LoVo (cell line): ENCODE results near the gene SLC39A10.

Source experiments
- DNase-seq: peaks from one replicate; pipeline ENCODE4 v3.0.0-alpha.2; 2016; ENCODE audit warnings: low spot score

The SLC39A10 gene

DNA sequence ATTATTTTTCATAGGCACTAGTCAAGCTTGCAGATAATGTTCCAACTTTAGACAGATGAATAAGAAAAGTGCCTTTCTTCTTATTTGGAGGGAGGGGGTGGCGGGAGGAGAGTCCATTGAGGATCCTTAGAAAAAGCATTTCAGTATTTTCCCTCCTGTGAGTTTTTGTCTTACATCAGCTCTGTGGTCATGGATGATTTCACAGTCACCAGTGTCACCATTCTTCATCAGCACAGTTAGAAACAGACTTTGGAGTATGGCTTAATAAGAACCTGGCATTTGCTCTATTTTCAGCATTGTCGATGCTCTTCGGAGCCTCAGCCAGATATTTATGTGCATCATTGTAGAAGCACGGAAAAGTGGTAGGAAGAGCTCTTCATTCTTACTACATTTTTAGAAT is 70.1 kb downstream of the SLC39A10 start:
- no peak for DNase-seq

DNA sequence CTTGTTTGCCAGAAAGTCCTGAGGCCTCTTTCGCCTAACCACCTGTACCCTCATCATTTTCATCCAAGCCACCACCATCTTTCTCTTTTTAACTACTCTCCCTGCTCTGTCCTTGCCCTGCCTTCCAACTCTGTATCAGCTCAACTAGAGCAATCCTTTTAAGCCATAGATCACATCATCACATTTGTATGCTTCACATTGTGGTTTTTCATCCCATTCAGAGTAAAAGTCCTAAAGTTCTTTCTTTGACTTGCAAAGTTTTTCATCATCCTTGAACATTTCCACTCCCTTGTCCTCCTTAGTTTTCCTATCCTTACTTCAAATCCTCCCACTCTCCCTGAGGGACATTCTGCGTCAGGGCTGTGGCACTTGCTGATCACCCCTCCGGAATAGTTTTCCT is 73.9 kb downstream of the SLC39A10 start:
- no peak for DNase-seq

DNA sequence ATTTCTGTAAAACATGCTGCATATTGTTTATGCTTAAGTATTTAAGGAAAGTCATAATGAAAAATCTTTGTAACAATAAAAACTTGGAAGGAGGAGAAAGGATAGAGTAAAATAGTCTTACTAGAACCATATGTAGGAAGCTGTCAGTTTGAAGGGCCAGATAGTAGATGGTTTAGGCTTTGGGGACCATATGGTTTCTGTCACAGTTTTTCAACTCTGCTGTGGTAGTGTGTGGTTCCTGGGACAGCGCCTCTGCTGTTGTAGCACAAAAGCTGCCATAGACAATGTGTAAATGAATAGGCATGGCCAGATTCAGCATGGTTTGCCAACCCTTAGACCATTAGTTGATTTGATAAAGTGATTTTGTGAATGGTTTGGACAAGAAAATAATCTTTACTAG is 75.5 kb downstream of the SLC39A10 start:
- no peak for DNase-seq

DNA sequence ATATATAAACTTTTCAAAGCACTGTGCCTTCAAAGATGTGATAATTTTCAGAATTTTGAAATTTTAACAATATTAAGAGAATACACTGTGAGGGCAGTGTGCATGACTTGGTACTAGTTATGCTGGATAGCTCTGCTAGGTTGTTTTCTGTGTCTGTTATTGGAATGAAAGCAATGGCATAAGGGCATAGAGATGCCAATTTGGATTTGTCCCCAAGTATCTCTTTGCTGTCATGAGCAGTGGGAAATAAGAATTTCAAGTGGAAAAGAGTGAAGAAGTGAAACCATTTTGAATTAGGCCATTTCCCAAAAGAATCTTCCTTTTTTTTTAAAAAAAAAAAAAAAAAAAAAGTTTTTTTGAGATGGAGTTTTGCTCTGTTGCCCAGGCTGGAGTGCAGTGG is 76.8 kb downstream of the SLC39A10 start:
- no peak for DNase-seq

DNA sequence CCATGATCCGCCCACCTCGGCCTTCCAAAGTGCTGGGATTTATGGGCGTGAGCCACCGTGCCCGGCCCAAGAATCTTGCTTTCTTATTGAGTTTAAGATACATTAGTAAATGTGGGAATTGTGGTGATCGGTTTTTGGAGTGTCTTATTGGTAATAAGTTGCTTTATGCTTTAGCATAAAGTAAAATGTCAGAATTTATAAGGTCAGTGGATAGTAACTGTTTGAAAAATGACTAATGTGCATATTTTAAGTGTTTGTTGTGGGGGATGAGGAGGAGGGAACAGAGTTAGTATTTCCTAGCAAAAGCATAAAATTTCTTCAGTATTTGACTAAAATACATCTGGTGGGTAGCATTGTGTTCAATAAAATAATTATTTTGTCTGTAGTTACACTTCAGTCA is 77.4 kb downstream of the SLC39A10 start:
- no peak for DNase-seq

DNA sequence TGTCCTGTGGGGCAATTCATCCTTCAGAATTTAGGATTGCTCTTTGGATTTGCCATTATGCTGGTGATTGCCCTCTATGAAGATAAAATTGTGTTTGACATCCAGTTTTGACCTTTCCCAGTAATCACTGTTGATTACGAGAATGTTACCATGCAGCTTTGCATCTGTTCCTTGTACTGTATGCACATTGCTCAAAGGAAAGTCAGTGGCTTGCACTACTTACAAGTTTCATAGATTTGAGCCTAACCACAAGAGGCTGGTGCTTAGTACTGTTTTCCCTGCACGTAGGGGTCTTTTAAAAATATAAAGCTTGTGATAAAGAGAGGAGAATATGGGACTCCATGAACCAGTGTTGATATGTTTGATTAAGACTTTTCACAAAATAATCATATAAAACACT is 77.9 kb downstream of the SLC39A10 start:
- no peak for DNase-seq

DNA sequence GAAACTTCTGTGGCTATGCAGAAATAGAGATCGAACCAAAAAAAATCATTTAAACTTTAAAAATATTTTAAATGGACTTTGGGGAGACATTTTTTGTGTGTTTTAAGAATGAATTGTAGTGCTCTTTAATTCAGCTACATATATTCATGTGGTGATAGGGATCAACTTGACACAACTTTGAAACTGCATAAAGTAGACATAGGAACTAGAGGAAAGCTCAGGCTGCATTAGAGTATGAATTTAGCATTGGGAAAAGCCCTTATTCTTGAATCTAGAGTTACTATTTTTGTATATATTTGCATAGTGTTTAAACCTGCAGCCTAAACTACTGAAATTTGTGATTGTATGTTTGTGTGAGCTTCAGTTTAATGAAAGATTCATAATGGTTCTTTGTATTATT is 78.3 kb downstream of the SLC39A10 start:
- DNase-seq: no peak

DNA sequence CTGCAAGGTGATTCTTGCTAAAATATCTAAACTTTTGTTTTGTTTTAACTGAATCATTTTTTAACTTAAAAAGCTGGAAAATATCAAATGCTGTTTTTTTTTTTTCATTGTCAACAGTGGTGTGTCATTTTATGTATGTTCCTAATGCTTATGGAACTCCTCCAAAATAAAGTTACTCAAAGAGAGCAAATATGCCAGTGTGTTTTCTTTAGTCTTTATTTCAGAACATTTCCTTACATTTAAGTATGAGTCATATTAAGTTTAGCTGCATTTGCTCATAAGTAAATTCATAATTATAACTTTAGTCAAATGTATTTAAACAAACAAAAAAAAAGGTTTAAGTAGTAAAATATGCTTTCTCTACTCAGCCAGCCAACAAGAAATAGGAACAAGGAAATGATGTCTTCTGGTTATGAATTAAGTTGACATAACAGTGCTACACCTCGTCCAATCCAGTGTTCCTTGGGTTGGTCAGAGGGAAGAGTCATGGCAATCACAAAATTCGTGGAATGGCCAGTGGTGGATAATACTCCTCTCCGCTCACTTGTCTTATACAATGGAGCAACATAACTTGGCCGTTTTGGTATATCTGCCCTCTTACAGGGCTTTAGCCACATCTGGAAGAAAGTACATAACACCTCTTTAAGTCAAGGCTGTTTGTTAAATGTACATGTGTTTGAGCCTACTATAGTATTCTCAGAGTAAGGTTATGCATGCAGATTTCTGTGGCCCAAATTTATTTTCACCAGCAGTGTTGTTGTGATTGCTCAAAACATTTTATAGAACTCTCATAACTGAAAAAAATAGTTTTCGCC is 80.7 kb downstream of the SLC39A10 start:
- DNase-seq: no peak

DNA sequence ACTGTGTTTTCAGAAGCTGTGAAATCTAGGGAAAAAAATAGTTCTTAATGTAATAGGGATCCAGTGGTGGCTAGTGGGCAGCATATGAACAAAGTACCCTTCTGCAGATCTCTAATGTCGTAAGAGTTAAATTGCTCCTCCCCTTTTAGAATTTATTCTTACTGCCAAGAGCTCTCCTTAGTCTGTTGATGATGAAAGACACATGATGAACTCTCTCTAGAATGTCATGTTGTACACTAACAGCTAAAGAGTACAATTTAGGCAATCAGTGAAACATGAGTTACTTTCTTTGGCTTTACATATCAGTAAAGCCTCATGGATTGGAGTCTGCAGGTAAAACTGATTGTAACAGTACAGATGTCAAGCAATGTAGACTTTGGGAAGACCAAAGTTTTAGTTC is 84.2 kb downstream of the SLC39A10 start:
- no peak for DNase-seq

DNA sequence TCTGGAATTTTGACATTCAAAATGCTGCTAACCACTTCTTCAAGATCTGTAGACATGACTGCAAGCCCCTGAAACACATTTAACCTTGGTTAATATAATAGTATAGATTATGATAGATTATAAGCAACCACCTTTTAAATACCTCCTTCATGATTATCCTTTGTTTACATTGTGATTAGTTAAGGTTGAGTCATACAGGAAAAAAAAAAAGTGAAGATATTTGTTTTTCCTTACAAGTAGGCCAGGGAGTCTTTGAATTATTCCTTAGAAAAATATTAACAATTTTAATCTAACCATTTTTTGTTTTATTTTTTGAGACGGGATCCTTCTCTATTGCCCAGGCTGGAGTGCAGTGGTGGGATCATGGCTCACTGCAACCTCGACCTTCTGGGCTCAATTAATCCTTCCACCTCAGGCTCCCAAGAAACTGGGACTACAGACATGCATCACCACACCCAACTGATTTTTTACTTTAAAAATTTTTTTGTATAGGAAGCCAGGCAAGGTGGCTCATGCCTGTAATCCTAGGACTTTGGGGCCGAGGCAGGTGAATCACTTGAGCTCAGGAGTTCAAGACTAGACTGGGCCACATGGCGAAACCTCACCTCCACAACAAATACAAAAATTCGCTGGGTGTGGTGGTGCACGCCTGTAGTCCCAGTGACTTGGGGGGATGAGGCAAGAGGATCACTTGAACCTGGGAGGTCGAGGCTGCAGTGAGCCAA is 99.4 kb downstream of the SLC39A10 start:
- peak; percentile 42 for DNase-seq

DNA sequence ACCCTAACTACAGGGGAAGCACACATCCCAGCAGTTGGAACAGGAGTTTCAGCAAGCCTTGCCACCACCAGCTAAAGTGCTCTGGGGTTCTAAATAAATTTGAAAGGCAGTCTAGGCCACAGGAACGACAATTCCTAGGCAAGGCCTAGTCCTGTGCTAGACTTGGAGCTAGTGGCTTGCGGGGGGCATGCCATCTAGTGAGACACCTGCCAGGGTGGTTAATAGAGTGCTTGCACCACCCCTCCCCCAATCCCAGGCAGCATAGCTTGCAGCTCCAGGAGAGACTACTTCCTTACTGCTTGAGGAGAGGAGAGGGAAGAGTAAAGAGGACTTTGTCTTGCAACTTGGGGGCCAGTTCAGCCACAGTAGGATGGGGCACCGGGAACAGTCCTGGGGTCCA is 101.8 kb downstream of the SLC39A10 start:
- DNase-seq: no peak

DNA sequence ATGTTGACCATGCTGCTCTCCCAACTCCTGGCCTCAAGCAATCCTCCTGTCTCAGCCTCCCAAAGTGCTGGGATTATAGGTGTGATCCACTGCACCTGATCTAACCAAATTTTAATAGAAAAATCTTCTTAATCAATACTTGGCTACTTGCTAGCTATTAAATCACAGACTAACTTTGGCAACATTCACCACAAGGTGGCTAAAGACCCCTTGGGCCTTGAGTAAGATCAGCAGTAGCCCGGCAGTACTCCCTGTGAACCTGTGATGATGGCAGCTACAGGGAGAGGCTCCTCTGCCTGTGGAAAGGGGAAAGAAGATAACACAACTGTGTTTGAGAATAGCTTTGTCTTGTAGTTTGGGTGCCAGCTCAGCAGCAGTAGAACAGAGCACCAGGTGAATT is 102.9 kb downstream of the SLC39A10 start:
- no peak for DNase-seq

DNA sequence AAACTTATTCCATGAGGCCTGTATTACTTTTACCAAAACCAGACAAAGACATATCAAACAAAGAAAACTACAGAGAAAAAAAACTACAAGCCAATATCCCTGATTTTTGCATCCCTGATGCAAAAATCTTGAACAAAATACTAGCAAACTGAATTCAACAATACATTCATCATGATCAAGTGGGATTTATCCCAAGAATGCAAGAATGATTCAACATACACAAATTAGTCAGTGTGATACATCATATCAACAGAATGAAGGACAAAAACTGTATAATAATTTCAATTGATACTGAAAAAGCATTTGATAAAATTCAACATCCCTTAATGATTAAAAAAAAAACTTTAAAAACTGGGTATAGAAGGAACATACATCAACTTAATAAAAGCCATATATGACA is 106.8 kb downstream of the SLC39A10 start:
- no peak for DNase-seq

DNA sequence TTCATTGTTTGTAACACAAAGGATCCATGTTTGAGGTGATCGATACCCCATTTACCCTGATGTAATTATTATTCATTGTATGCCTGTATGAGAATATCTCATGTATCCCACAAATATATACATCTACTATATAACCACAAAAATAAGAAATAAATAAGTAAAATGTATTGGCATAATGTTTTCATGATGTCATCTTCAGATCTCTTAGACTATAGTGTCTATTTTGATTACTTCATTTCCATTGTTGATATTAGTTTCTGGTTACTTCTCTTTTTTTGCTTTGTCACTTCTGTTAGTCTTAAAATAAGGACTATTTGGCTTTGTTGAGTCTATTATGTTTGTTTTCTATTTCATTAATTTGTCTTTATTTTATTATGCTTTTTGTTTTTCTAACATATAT is 109.7 kb downstream of the SLC39A10 start:
- no peak for DNase-seq

DNA sequence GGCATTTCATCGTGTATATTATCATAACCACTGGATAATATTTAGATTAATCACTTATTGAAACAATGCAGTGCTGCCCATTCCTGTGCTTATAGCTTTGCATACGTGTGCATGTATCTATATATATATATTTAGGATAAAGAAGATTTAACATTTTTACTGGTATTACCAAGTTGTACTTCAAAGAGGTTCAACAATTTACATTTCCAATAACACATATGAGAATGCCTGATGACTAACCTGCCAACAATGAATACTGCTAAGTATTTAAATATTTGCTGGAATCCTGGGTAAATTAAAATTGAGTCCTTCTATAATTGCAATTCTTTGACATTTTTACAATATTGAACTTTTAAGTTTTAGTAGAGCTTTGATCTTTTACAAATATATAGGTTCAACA is 111.4 kb downstream of the SLC39A10 start:
- DNase-seq: no peak

DNA sequence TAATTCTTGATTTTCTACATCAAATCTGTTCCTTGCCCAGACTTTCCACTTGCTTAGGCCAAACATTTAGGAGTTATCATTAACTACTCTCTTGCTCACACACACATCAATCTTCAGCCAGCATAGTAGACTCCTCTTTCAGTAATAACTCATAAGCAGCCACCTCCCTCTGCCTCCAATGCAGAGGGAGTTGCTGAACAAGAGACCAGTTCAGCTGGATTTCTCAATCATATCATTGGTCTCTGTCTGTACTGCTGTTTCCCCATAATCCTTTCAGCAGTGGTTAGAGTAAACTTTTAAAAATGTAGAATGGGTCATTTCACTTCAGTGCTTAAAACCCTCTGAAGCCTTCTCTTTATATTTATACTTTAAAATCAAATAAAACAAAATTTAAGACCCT is 112.9 kb downstream of the SLC39A10 start:
- DNase-seq: no peak

DNA sequence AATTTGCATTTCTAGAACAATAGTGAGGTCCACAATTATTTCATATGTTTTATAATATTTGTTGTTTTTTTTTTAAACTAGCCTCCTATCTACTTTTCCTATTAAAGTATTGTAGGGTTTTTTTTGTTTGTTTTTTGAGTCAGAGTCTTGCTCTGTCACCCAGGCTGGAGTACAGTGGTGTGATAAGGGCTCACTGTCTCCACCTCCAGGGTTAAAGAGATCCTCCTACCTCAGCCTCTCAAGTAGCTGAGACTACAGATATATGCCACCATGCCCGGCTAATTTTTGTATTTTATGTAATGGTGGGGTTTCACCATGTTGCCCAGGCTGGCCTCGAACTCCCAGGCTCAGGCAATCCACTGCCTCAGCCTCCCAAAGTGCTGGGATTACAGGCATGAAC is 122.5 kb downstream of the SLC39A10 start:
- peak; percentile 6 for DNase-seq

DNA sequence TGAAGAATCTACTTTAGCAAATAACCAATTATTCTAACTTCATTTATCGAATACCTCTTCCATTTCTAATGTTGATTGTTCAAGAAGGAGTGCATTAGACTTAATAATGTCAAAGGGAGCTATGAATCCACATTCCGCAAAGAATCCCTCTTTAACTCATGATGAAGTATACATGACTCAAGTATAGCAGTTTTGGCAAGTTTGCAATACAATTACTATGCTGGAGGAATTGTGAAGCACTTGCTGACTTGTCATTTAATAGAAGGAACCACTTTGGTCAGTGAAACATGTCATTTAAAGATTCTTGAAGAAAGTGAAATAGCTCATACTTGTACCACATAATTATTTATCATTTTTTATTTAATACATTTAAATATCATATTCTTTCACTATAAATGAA is 125.1 kb downstream of the SLC39A10 start:
- no peak for DNase-seq
